DMS79 treated with DMSO at 0.1 percent for 48 hours (cell line): ENCODE measurements around the gene TMA7B.

Source experiments
- DNase-seq: peaks from one replicate; lab custom pipeline; 2025; lab: John Stamatoyannopoulos, UW

Gene TMA7B

DNA sequence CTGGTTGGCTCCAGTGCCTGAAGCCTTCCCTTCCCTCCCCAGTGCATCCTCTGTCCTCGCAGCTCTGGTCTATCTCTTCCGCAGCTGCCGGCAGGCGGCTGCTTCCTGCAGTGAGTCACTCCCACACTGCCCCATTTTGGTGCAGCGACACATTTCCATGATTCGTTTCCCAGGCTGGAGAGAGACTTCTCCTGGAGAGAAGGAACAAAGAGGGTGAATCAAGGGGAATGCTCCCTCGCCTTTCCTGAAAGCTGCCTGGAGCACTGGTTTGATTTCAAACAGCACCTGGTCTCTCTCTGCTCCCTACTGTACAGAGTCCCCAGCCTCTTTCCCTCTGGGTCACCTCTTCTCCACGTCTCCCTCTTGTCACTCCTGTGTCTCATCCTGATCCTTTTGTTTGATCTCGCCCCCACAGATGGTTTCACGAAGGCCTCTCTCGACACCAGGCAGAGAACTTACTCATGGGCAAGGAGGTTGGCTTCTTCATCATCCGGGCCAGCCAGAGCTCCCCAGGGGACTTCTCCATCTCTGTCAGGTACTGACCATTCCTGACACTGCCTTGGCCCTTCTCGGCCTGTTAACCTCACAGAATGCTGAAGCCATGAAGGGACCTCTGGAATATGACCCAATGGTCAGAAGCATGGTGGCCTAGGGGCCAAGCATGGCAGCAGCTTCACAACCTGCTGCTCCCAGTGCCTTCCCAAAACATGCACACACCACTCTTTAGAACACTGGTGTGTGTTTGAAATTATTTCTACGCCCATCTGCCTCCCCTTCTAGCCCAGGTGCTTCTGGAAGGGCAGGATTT lies at the start of gene TMA7B:
TMA7B (plus strand) TSS at position 758 of the 808 bp plus-strand sequence. CDS start 3,978 bp downstream, outside the sequence.
- no peak for DNase-seq

DNA sequence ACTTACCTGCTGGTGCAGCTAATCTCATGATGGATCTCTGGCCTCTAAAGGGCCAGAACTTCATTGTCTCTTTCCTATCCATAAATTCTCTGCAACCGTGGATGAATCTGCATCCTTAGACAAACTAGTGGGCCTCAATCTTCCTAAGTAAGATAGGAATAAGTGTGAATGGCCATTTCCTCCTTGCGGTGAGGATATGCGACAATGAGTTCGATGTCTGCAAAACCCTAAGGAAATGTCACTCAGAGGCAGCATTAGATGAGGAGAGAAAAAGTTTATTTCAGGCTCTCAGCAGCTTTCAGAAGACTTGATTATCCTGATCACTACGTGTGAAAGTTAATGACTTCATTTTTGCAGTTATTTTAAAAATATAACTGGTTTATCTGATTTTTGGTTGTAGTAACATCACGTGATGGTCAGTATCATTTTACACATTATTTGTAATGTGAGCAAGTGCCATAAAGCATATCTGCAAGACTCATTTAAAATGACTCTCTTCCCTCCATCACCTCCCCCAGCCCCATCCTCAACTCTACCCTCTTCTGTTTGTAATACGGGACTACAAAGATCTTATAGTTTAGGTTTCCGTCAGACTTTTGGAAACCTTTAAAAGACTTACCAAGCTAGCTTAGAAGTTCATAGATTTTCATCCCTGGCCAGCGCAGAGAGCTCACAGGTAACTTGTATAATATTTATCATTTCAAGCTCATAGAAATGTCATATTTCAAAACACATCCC lies 49.2 kb upstream of the TMA7B start:
- DNase-seq, result no peak

DNA sequence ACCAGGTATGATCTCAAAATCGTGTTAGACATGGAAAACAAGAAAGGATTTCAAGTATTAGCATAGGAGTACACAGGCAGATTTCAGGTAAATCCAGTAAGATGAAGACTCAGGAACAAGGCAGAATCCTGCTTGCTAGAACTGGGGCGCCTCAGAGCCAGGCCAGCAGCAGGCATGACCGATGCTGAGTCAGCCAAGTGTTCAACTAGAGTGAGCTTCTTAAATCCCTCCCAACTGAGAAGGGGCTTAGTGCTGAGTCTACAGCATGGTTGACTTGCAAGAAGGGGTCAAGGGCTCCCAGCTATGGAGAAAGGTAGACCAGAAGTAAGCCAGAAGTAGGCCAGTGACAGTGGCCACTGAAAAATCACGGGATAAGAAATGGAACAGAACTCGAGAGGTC lies 46.9 kb upstream of the TMA7B start:
- no peak for DNase-seq

DNA sequence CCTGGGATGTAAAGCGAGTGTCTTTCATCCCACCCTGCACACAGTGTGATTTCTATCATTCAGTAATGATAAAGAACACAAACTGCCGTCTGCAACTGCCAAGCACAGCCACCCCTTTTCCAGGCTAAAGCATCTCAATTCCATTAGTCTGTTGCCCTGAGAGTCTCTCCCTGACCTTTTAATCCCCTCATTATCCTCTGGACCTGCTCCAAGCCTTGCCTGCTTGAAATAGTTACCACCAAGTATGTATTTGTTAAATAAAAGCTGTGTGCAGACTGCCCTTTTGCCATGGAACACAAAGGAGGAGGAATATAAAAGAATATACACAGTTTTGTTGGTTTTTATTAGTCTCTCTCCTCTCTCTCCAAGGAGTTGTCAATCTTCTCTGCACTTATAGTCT lies 46.3 kb upstream of the TMA7B start:
- peak; percentile 10 for DNase-seq

DNA sequence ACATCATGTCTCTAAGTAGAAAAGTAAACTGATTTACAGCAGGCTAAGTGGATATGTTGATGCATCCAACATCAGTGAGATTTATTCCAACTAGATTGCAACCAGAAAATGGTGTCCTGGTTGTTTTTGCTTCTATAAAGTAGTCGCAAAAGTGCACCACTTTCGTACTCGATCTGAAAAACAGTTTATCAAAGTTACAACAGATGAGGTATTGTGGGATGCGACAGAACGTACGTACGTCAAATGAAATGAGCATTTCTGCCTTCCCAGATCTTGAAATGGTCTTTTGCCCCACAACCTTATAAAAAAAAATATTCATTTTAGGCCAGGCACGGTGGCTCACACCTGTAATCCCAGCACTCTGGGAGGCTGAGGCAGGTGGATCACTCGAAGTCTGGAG lies 45.6 kb upstream of the TMA7B start:
- no peak for DNase-seq

DNA sequence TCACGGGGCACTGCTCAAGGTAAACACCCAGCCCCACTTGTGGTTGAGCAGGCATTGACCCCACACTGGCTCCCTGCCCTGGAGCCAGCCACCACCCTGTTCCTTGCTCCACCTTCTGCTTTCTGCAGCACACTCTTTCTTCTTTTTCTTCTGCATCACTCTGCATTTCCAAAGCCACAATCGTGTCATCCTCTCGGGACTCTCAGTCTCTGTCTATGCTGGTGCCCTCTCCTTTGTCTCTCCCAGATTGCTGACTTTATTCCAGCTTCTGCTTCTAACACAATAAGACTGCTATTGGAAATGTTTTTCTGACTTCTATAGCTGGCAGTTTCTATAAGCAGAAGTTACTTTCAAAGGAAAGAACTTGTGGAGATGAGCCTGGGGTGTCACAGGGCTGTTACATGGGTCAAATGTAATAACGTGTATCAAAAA lies 44.9 kb upstream of the TMA7B start:
- peak; percentile 40 for DNase-seq

DNA sequence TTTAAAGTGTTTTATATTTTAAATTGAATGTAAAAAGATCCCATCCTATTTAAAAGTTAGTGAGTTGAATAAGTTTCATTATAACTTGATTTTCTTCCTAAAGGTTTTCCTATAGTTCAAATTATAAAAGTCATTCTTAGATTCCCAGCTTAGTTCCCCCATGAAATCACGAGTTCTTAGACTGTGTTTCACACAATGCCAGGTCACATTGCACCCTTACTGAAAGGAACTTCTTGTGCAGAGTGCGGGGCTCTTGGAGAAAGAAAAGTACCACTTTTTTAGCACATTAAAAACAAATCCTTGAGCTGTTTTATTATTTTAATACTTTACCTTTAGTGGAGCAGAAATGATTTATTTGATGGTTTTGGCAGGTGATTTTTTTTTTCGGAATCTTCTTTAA lies 43.7 kb upstream of the TMA7B start:
- peak; percentile 51 for DNase-seq

DNA sequence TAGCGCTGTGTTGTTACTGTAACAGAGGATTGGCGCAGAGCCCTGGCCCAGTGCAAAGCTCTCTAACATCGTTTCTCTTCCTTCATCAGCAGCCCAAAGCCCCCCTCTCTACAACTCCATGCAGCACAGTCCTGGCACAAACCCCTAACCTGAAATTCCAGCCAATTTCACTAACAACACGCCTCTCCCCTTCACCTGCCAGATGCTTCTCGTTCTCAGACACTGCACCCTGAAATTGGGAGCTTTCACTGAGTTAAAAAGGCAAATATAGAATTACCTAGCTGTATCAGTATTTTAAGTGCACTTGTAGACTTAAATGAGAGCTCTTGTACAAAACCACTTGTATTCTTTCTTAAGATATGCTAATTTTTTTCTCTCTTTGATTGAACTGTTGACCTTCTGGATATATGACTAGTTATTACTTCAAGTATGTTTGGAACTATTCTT lies 43.0 kb upstream of the TMA7B start:
- DNase-seq, result peak; percentile 83

DNA sequence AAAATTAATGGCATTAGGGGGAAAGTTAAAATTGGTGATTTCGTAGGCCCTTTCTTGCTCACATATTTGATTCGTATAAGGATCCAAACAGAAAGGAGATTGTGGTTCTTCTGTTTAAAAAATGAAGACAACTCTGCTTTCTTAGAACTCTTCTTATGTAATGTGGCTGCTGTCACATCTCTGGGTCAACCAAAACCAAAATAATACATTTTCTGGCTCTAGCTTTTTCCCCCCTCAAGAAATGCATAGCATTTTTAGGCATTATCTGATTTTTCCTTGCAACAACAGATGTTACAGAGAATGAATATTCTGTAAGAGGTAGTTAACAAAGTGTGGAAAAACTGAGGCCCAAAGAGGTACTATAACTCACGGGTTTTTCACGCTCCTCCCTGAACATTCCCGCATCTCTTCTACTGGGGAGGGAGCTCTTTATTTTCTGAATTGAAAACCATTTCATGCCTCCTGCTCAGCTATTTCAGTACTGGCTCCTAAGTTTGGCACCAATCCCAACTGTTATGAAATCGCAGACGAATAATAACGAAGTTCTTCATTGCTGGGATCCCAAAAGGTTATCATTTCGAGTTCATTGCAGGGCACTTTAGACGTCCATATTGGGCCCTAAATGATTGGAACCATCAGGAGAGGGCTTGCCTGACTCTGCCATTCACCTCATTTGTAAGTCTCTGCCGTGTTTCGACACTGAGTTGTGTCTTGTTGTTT lies 42.3 kb upstream of the TMA7B start:
- peak; percentile 47 for DNase-seq

DNA sequence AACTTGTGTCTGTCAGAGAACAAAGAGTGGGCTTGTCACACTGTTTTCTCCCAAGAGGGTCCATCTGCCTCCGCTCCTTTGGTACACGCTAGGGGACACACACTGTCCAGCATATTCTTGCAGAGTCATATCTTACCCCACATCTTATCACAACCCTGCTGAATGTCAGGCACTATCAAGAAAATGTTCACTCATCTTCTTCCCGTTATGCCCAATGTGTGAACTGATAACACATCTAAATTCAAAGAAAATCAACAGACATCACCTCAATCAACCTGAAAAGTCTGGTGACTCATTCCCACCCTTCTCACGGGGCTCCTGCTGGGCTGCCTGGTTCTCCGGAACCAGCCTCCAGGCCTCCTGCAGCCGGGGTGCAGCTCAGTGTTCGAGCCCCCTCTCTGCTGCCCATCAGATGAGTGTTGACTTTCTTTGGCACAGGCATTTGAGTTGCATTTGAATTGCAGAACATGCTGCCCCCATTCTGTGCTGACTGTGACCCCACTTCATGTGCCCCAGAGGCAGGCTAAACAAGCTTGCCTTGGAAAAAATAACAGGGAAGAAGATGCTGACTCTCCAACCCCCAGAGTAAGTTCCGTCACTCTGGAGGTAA lies 40.0 kb upstream of the TMA7B start:
- no peak for DNase-seq

DNA sequence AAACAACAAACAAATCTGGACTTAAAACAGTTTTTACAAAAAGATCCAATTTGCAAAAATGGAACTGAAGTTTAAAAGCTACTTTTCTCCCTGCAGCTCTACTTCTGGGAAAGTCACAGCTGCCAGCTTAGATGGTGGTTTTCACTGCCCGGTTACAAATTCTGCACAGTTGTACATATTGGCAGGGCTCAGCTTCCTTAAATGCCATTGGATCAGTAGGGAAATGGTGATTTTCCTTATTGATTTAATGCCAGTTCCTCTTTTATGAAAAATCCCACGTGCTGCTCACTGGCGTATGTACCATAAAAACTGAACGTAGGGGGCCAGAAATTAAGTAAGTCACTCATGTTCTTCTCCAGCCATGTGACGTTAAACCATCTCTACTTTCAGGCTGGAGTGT lies 36.5 kb upstream of the TMA7B start:
- no peak for DNase-seq

DNA sequence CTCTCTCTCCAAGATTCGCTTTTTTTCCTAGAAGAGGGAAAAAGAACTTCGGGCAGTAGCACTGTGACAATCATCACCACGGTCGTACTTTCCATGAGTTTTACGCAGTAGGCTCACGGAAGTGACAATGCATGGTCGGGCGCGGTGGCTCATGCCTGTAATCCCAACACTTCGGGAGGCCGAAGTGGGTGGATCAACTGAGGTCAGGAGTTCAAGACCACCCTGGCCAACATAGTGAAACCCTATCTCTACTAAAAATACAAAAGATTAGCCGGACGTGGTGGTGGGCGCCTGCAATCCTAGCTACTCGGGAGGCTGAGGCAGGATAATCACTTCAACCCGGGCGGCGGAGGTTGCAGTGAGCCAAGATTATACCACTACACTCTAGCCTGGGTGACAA lies 35.9 kb upstream of the TMA7B start:
- DNase-seq, result no peak

DNA sequence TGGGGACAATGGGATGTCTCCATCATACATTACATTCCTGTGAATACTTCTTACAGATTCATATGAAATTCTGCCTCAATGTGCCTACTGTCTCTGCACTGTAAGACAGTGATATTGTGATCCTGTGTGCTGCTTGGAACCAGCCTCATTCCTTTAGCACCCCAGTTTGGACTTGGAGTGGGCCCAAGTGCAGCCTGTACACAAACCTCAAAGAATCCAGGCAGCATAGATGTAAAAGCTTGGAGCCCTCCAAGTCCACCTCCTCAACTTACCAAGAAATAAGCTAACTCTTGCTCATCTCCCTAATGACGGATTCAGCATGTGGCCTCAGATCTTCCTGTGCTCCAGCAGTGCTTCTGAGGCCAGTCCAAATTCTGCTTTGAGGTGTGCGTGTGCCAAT lies 34.9 kb upstream of the TMA7B start:
- no peak for DNase-seq

DNA sequence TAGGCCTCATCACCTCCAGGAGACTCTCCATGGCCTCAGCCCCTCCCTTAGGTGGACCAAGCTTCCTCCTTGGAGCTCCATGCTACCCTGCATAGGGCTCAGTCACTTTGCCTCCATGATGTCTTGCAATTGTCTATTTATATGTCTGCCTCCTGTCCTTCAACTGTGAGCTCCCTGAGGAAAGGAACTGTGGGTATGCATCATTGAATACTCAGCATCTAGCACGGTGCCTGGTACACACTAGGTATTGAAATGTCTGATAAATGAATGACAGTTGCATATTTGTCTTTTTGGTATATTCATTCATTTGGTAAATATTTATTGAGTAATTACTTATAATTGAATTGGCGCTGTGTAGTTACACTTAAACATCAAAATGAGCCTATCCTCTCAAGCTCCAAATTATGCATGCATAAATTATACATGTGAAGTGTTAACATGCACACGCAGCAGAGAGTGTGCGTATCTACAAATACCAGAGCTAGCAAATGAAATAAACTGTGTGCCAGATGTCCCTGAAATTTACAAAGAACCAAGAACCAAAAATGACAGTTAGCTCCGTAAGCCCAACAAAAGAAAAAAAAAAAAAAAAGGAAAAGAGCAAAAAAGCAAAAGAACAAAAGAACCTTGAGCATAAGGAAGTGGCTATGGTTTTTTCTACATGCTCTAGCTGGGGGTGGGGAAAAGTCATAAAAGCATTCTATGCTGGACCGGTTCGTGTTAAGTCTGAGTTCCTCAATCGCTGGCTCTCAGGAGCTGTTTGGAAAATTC lies 34.1 kb upstream of the TMA7B start:
- no peak for DNase-seq

DNA sequence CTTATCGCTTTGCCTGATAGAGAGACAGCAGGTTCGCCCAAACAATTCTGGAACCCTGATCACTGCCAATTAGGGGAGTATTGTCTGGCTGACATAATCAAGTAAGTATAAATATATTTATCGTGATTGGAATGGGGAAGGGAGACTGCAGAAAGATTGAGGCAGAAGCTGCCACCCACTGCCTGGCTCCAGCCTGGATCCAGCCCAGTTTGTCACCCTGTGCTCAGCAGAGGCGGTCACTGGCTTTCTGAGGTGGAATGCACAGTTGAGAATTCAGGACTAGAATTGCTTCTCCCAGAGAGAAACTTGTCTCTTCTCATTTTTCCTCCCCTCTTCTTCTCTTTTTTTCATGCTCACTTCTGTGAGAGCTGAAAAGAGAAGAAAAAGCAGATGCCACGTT lies 33.4 kb upstream of the TMA7B start:
- no peak for DNase-seq

DNA sequence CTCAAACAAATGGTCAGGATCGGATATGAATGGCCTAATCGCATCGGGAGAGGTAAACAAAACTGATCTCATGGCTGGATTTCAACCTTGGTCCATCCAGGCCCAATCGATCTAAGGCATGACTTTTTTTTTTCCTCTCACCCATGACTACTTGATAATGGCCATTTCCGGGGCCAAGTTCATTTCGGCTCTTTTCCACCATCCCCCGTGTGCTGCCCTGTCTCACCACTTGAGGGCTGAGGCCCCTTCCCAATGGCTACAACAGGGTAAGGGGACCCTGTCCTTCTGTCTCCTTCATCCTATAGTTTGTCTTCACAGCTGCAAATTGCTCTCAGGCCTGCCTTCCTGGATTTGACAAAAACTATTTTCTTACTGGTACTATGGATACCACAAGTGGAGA lies 32.7 kb upstream of the TMA7B start:
- DNase-seq, result no peak

DNA sequence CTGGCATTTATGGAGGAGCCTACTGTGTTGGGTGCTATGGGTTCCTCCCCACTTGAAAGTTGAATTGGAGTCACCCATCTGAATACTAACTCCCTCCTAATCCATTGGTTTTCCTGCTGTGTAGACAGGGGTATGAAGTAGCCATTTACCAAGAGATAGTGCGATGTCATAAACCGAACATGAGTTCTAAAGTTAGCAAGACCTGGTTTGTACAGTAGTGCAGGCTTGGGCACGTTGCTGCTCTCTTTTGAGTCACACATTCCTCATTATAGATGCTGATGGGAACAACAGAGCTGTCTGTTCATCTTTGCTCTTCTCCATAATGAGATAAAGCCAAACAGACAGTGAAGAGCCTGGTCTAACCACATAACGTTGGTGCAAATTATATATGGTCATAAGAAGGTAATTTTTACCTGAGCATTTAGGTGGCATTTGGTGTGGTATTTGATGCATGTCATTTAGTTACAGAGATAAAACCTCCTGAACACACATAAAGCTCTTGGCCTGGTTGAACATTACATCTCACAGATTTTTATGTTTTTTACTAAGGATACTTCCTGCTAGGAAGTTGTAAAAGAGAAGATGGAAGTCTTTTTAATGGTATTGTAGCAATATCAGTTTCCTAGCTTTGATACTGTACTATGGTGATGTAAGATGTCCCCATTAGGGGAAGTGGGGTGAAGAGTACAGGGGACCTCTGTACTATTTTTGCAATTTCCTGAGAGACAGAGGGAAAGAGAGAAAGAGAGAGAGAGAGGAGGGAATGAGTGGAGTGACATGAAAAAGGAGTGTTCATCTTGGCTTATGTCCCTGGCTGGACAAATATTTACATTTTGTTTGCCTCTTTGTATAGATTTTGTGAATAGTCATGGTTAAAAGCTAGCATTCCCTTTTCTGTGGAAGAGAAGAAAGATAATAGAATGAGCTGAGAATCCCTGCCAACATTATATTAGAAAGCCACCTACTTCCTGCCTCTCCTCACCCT lies 31.4 kb upstream of the TMA7B start:
- no peak for DNase-seq

DNA sequence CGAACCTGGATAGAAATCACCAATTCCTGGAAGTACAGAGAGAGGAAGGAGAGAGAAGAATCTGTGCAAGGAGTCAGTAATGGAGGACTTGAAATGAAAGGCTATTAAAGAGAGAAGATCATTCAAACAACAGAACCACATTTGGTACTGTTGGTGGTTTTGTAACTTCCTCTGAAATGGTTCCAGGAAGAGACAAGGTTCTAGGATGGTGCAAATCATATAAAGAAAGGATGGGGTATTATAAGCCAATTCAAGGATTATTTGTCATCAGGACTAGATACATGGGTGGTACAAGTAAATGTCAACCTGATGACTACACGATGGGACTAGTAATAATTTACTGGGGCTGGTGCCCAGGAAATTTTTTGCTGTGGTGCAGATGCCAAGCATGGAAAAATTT lies 28.9 kb upstream of the TMA7B start:
- no peak for DNase-seq

DNA sequence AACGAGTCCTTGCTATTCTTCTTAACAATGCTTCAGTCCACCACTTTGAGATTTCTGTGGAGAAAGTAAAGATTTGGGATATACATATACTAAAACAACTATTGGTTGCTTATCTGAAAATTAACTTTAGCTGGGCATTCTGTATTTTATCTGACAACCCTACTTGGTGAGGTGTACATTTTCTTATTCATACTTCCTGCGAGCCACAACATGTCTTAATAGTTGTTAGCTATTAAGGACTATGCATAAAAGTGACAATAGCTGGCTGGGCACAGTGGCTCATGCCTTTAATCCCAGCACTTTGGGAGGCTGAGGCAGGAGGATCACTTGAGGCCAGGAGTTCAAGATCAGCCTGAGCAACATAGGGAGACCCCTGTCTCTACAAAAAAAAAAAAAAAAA lies 28.0 kb upstream of the TMA7B start:
- no peak for DNase-seq

DNA sequence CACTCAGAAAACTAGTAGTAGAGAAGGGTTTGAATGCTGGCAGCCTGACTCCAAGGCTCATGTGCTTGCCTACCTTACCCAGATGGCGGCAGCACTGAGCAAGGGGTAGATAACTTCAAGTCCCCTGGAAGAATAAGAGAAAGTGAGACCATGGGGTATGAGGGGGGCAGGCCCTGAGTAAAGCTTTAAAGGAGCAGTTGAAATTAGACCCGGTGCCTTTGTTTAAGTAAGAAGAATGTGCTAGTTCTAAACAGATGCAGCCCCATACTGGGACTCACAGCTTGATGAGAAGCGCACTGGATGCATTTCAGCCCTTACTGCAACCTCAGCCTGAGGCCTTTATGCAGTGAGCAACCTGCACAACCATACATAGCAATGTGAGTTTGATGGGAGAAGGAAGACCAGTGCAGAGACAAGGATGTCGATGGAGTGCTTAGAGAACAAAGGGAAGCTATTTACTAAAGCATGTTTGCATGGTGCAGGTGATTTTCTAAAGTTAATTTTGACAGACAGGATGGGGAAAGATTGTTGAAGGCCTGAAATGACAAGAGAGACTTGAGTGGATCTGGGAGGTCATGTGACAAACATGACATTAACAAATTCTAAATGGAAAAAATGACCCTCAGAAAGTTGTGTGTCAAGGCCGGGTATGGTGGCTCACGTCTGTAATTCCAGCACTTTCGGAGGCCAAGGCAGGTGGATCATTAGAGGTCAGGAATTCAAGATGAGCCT lies 27.1 kb upstream of the TMA7B start:
- DNase-seq, result no peak
